Activated T-helper 2 cell treated with anti-CD3 and anti-CD28 coated beads, Interferon-gamma antibody, Interleukin-2, Interleukin-4, amounts not matched to agents 10 μg/mL and 5 μg/mL and 100 μg/mL, durations not matched to agents 14 hours and 24 hours and 36 hours (primary cell): Measurements from ENCODE around the gene PLXNB3. TPM values are rescaled to one million over a fixed set of nuclear protein-coding genes. Genes with fewer than 3 reads are reported as not detected.
"Not testable (repeated sequence)": the region's sequence is repeated elsewhere in the genome, so short reads cannot be mapped to it uniquely, and the experiment has no call there.

ENCODE experiments used
- DNase-seq: peaks from one replicate; pipeline ENCODE4 v3.0.0; 2021; ENCODE audit warnings: low spot score
- H3K27ac Mint-ChIP-seq: one replicate; pipeline ENCODE4 v1.8.0; 2021; ENCODE audit warnings: mixed read lengths
- H3K27me3 Mint-ChIP-seq: one replicate; pipeline ENCODE4 v1.8.0; 2021; ENCODE audit warnings: low read depth, mixed read lengths
- H3K36me3 Mint-ChIP-seq: one replicate; pipeline ENCODE4 v1.8.0; 2021; ENCODE audit warnings: low read depth, mixed read lengths
- H3K4me1 Mint-ChIP-seq: one replicate; pipeline ENCODE4 v1.8.0; 2021; ENCODE audit warnings: low read depth, mixed read lengths
- H3K4me3 Mint-ChIP-seq: one replicate; pipeline ENCODE4 v1.8.0; 2021; ENCODE audit warnings: low read depth, mild to moderate bottlenecking, moderate library complexity, mixed read lengths
- H3K9me3 Mint-ChIP-seq: one replicate; pipeline ENCODE4 v1.8.0; 2021; ENCODE audit warnings: mixed read lengths
- intact Hi-C: fragments of 100-400 bp; cut with micrococcal nuclease; formaldehyde crosslinking; loops from one replicate; pipeline ENCODE4 v1.15.1; 2023
- total RNA-seq: library from RNA; stranded (reverse); gene quantifications from 2 replicates; pipeline ENCODE4 v1.2.3, GENCODE V29; 2022

The PLXNB3 gene
- total RNA-seq, 1 donor from 2014 or later, result 0.91 TPM

- DNase-seq, result no peak
- intact Hi-C loops, result no loop called here
- no peak overlapping the region for H3K4me3 Mint-ChIP-seq
- no peak overlapping the region for H3K27ac Mint-ChIP-seq
- H3K36me3 Mint-ChIP-seq, result no peaks in the 10 kb centered on the region
- H3K9me3 Mint-ChIP-seq, result no peaks in the 10 kb centered on the region
- no peaks in the 10 kb centered on the region for H3K4me1 Mint-ChIP-seq
- H3K27me3 Mint-ChIP-seq, result peaks cover 8% of the 10 kb centered on the region
These were observed 43.9 kb downstream of the PLXNB3 start for GRCh38 chrX:153807976-153808375.

- peaks cover 24% of the 10 kb centered on the region for H3K27me3 Mint-ChIP-seq
- intact Hi-C loops, result no loop called here
- H3K4me1 Mint-ChIP-seq, result peaks cover 10% of the 10 kb centered on the region
- DNase-seq, result no peak
- no peaks in the 10 kb centered on the region for H3K36me3 Mint-ChIP-seq
- H3K27ac Mint-ChIP-seq, result no peak overlapping the region
- no peaks in the 10 kb centered on the region for H3K9me3 Mint-ChIP-seq
- no peak overlapping the region for H3K4me3 Mint-ChIP-seq
These were observed 48.2 kb downstream of the PLXNB3 start for GRCh38 chrX:153812220-153812619.

GRCh38 chrX:153813161-153813560, 49.1 kb downstream of the PLXNB3 start:
- H3K4me3 Mint-ChIP-seq, result no peak overlapping the region
- no peaks in the 10 kb centered on the region for H3K36me3 Mint-ChIP-seq
- peaks cover 25% of the 10 kb centered on the region for H3K27me3 Mint-ChIP-seq
- H3K27ac Mint-ChIP-seq, result no peak overlapping the region
- no peaks in the 10 kb centered on the region for H3K9me3 Mint-ChIP-seq
- H3K4me1 Mint-ChIP-seq, result peaks cover 11% of the 10 kb centered on the region
- intact Hi-C loops, result no loop called here
- no peak for DNase-seq

- intact Hi-C loops, result no loop called here
These were observed 50.7 kb downstream of the PLXNB3 start for GRCh38 chrX:153814591-153815315.

GRCh38 chrX:153816831-153817690, 53.0 kb downstream of the PLXNB3 start:
- H3K4me1 Mint-ChIP-seq, result peaks cover 14% of the 10 kb centered on the region
- peaks cover 19% of the 10 kb centered on the region for H3K27me3 Mint-ChIP-seq
- H3K4me3 Mint-ChIP-seq, result peak overlapping the region; percentile 7
- no peak overlapping the region for H3K27ac Mint-ChIP-seq
- H3K36me3 Mint-ChIP-seq, result no peaks in the 10 kb centered on the region
- H3K9me3 Mint-ChIP-seq, result no peaks in the 10 kb centered on the region
- peak; percentile 38 for DNase-seq
- intact Hi-C loops, result no loop called here

More at GRCh38 chrX:153814591-153815315, 50.7 kb downstream of the PLXNB3 start:
- DNase-seq, result no peak
- H3K9me3 Mint-ChIP-seq, result no peaks in the 10 kb centered on the region
- H3K27me3 Mint-ChIP-seq, result peaks cover 25% of the 10 kb centered on the region
- no peak overlapping the region for H3K27ac Mint-ChIP-seq
- H3K4me1 Mint-ChIP-seq, result peaks cover 11% of the 10 kb centered on the region
- no peak overlapping the region for H3K4me3 Mint-ChIP-seq
- H3K36me3 Mint-ChIP-seq, result no peaks in the 10 kb centered on the region

- H3K9me3 Mint-ChIP-seq, DNase-seq, intact Hi-C loops, H3K4me3 Mint-ChIP-seq, H3K27ac Mint-ChIP-seq, H3K36me3 Mint-ChIP-seq: not testable (repeated sequence)
- Mint-ChIP-seq H3K27me3 (peaks cover 16% of the 10 kb centered on the region), H3K4me1 (peaks cover 22% of the 10 kb centered on the region)
These were observed 54.0 kb downstream of the PLXNB3 start for GRCh38 chrX:153818064-153818463.

GRCh38 chrX:153818571-153819383, 54.7 kb downstream of the PLXNB3 start:
- intact Hi-C loops, result no loop called here
- peak; percentile 35 for DNase-seq
- Mint-ChIP-seq H3K36me3 (no peaks in the 10 kb centered on the region), H3K27ac (no peak overlapping the region), H3K4me1 (peaks cover 22% of the 10 kb centered on the region), H3K4me3 (peak overlapping the region; percentile 26), H3K27me3 (peaks cover 13% of the 10 kb centered on the region), H3K9me3 (no peaks in the 10 kb centered on the region)

- Mint-ChIP-seq H3K36me3 (no peaks in the 10 kb centered on the region), H3K27me3 (peaks cover 15% of the 10 kb centered on the region)
- intact Hi-C loops, result no loop called here
These were observed 55.5 kb downstream of the PLXNB3 start for GRCh38 chrX:153819384-153820040.

GRCh38 chrX:153820601-153821000, 56.6 kb downstream of the PLXNB3 start:
- H3K36me3 Mint-ChIP-seq, result no peaks in the 10 kb centered on the region
- DNase-seq, result no peak
- H3K9me3 Mint-ChIP-seq, result no peaks in the 10 kb centered on the region
- no peak overlapping the region for H3K4me3 Mint-ChIP-seq
- intact Hi-C loops, result no loop called here
- no peak overlapping the region for H3K27ac Mint-ChIP-seq
- peaks cover 19% of the 10 kb centered on the region for H3K4me1 Mint-ChIP-seq
- peaks cover 8% of the 10 kb centered on the region for H3K27me3 Mint-ChIP-seq

More at GRCh38 chrX:153819384-153820040, 55.5 kb downstream of the PLXNB3 start:
- no peak for DNase-seq
- peaks cover 22% of the 10 kb centered on the region for H3K4me1 Mint-ChIP-seq
- H3K4me3 Mint-ChIP-seq, result peak overlapping the region; percentile 26
- H3K9me3 Mint-ChIP-seq, result no peaks in the 10 kb centered on the region
- no peak overlapping the region for H3K27ac Mint-ChIP-seq

GRCh38 chrX:153821066-153821465, 57.0 kb downstream of the PLXNB3 start:
- DNase-seq, result no peak
- Mint-ChIP-seq H3K4me3 (no peak overlapping the region), H3K27ac (no peak overlapping the region), H3K9me3 (no peaks in the 10 kb centered on the region), H3K4me1 (peaks cover 19% of the 10 kb centered on the region), H3K27me3 (peaks cover 8% of the 10 kb centered on the region), H3K36me3 (no peaks in the 10 kb centered on the region)
- intact Hi-C loops, result no loop called here

GRCh38 chrX:153824348-153824747, 60.3 kb downstream of the PLXNB3 start:
- no peaks in the 10 kb centered on the region for H3K9me3 Mint-ChIP-seq
- peaks cover 23% of the 10 kb centered on the region for H3K27me3 Mint-ChIP-seq
- no peak overlapping the region for H3K4me3 Mint-ChIP-seq
- H3K36me3 Mint-ChIP-seq, result no peaks in the 10 kb centered on the region
- intact Hi-C loops, result no loop called here
- DNase-seq, result no peak
- H3K27ac Mint-ChIP-seq, result no peak overlapping the region
- peaks cover 14% of the 10 kb centered on the region for H3K4me1 Mint-ChIP-seq

- H3K27me3 Mint-ChIP-seq, result peaks cover 23% of the 10 kb centered on the region
- no peak overlapping the region for H3K27ac Mint-ChIP-seq
- H3K4me3 Mint-ChIP-seq, result no peak overlapping the region
- no peaks in the 10 kb centered on the region for H3K9me3 Mint-ChIP-seq
- intact Hi-C loops, result no loop called here
- peaks cover 14% of the 10 kb centered on the region for H3K4me1 Mint-ChIP-seq
- DNase-seq, result no peak
- H3K36me3 Mint-ChIP-seq, result no peaks in the 10 kb centered on the region
These were observed 61.0 kb downstream of the PLXNB3 start for GRCh38 chrX:153825042-153825441.
